GM19372 (cell line): Measurements from ENCODE around the gene TMEM273.

Experiments used
- ATAC-seq: cut with Tn5 transposase; IDR thresholded peaks from one replicate; pipeline ENCODE4 v1.9.1; 2021; ENCODE audit warnings: mild to moderate bottlenecking, low read depth, moderate library complexity; ENCODE audit not compliant: unreplicated experiment

TMEM273 gene

DNA sequence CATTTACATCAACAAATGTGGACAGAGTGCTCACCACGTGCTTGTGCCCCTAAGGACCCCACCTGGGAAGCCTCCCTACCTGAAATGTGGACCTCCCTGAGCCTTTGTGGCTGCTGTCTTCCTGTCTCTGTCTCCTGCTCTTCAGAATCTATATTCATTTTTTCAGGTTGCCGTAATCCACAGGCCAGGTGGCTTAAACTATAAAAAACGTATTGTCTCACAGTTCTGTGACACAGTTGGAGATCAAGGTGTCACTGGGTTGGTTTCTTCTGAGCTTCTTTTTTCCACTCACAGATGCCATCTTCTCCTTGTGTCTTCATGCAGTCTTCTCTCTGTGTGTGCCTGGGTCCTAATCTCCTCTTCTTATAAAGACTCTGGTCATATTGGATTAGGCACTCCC, 67.3 kb downstream of the TMEM273 start:
- ATAC-seq, result no peak

DNA sequence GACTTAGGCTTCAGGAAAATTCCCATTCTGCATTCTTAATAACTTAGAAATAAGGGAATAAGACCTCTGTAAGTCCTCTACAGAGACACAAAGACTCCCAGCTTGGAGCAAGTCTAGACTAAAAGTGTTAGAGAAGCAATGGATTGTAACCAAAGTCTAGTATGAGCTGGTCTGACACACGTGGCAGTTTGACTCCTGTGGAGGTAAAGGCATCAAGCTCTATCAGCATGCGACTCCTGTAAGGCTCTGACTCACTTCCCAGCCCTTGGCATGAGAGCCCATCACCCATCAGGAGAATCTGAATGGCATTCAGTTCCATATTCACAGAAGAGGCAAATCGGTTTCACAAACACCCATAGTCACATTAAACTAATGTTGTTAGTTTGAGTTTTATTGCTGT, 68.4 kb downstream of the TMEM273 start:
- ATAC-seq, result no peak

DNA sequence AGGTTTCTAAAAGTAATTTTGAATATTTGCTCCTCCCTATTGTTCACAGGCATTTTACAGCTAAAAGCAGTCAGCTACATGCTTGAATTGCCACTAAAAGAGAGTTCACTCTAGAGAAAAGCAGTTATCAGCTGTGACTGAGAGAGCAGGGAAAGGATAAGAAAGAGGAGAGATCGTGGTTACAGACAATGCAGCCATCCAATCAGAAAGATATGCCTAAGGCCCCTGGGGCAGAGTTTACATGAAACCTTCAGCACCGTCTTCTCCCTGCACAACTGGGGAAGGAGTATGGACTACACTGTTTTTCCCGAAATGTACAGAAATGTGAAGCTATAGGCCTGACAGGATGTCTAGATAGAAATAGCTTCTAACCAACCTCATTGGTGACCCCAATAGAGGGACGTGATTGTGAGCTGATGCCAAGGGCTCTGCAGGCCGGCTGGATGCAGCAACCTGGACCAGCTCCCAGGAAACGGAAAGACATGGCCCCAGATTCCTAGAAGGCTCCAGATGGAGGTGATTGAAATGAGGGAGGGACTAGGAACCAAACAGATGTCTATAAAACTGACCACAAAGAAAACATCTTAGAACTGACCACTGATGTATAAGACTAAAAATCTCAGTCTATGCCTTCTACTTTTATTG, 69.6 kb downstream of the TMEM273 start:
- ATAC-seq, result no peak

DNA sequence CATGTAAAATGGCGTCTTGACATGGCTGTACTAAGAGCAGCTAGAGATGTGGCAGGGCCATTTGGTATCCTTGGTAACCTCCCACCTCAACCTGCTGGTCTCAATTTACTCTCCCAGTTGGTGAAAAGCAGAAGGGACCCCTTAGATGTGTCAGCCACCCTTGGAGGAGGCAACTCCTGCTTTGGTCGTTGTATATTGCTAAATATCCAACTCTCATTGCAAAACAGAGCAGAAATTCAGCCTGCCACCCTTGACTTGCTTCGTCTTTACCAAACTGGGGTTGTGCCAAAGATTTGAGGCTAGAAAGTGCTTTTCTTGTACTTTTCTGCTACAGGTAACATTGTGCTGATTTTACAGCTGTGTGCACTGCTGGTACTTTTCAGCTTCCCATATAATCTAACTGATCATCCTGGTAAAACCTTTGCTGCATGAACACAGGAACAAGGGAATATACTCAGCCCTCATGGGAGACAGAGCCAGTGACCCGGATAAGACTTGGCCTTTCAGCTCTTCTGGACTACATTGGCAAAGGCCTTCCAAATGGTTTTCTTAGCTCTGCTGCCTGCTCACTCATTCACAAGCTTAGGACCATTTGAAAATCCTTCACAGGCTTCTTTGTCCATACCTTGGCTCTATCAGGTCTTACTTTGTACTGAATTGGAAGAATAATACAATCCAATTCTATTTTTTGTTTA, 70.7 kb downstream of the TMEM273 start:
- ATAC-seq, result no peak

- ATAC-seq, result no peak
These were observed 71.4 kb downstream of the TMEM273 start for GRCh38 chr10:49116509-49117375.

GRCh38 chr10:49115796-49116508, 72.2 kb downstream of the TMEM273 start:
- no peak for ATAC-seq

- no peak for ATAC-seq
These were observed 73.0 kb downstream of the TMEM273 start, which contains the start of gene VSTM4 for GRCh38 chr10:49115015-49115795. Gene VSTM4, minus strand, starts transcription at chr10:49115522. Its CDS starts 37 bp downstream, at chr10:49115485.

GRCh38 chr10:49114718-49115014, 73.5 kb downstream of the TMEM273 start:
- no peak for ATAC-seq

DNA sequence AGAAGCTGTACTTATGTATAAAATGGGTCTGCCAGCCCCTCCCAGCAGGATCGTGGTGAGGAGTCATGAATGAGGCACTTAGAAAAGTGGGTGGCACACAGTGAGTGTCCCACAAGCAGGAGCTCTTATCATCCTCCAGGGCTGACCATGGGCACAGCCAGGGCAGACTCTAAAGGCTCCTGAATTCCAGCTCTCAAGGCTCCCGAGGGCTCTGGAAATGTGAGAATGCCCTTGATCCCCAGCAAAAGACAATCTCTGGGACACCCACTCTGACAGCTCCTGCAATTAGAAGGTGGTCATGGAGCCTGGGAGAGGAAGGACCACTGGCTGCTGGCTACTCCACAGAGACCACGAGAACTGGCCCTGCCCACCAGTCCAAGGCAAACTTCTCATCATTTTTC, 74.5 kb downstream of the TMEM273 start:
- no peak for ATAC-seq

DNA sequence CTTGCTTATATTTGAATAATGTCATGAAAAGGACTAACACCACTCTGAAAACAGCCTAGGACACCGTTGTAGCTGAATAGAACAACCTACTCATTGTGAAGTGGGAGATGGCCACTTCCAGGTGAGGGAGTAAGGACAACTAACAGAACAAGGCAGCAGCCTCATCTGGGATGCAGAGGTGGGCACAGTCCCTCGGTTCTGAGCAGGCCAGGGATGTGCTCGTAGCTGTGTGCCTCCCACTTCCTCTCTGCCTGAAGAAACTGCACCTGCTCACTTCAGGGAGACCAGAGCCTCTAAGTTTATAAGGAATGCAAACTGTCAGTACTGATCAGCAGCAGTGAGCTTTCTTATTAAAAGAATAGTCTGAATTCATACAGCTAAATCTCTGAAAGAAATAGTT, 75.3 kb downstream of the TMEM273 start:
- no peak for ATAC-seq

- ATAC-seq, result no peak
These were observed 76.1 kb downstream of the TMEM273 start for GRCh38 chr10:49112098-49112497.

DNA sequence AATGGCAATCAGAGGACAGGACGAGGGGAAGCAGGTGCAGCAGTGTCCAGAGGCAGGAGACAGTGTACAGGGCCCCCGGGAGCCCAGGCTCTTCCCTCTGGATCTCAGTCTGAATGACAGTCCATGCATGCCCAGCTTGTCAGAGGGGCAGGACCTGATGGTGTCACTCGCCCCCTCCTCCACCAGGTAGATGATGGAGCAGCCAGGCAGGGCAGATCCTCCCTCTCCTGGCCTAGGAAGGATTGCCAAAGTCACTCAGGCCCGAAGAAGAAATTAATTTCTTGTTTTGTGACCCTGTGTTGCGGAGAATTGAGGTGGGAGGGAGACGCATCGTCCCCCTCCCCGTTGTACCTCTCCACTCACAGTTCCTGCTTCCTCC, 76.9 kb downstream of the TMEM273 start:
- no peak for ATAC-seq

DNA sequence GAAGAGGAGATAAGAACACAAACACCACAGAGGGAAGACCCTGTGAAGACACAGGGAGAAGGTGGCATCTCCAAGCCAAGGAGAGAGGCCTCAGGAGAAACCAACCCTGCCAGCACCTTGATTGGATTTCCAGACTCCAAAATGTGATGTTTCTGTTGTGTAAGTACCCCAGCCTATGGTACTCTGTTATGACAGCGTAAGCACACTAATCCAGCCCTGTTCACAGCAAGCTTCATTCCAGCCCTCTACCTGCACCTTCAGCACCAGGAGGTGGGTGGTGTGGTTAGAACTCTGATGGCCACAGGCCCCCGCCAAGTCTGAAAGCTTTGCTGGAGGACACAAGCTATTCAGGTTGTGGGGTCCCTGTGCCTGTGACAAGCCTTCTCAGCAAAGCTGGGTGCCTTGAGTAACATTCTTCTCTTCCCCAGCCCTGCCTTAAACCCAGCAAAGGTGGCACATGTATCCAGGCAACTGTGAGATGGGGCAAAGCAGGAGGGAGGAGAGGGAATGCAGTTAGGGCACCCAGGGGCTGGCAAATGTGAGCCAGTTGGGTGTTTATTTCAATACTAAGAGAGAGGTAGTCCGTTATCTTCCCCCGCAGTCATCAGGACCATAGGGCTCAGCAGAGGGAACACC, 77.4 kb downstream of the TMEM273 start:
- no peak for ATAC-seq

- no peak for ATAC-seq
These were observed 78.4 kb downstream of the TMEM273 start for GRCh38 chr10:49109669-49110340.

DNA sequence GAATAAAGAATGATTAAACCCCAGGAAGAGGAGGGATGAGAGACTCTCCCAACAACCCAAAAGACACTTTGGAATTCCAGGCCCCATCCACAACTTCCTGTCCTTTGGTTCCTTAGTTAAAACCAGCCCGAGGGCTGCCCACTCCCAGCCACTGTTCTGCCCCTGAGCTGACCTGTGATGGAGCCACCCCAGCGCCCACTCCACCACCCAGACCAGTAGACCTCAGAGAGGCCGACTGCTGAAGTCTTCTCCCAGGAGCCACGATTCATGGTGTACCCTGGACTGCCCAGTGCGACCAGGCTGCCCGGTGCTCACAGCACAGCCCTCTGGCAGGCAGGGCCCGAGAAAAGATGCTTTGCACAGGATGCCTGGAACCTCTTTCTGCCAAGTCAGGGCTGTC, 79.5 kb downstream of the TMEM273 start:
- no peak for ATAC-seq

DNA sequence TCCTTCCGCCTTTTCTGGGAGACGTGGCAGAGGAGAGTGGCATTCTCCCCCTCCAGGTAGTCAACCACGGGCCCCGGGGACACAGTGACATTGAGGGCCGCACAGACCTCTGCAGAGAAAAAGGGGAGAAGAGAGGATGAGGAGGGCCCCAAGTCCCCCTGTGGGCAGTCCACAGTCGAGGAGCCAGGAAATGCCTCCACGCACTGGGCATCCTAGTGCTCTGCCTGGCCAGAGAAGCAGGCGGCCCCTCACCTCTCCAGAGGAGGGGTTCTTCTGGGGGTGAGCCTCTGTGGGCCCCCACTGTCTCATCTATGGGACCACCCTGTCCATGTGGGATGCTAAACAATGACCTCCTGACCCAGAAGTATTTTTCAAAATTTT, 80.3 kb downstream of the TMEM273 start:
- ATAC-seq, result no peak

DNA sequence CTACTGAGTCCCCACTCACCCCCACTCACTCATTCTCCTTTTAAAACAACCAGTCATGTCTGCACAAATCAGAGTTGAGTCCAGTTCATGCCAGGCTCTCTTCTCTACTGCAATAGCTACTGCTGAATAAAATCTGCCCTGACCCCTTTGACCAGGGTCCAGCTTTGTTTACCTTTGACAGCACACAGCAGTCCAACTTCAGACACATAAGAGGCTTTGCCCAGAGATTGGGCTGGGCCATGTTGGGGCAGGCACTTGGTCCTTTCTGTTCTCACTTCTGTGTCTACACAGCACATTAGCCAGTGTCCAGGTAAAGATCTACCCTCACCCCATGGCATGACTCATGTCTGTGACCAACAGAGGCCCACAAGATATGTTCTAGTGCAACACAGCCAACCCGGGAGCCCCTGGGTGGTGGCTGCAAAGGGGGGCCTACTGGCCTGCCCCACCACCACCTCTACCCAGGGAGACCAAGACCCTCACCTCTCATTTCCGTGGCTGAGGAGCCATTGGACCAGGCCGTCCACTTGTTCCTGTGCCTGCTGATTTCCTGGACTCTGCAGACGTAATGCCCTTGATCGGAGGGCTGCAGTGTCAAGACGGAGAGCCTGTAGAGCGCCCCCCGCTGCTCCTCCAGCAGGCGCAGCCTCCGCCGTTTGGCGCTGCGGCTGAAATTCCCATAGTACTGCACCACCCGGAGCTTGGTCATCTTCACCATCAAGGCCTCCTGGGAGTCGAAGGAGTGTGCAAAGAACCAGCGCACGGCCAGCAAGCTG, 80.9 kb downstream of the TMEM273 start:
- ATAC-seq, result no peak

DNA sequence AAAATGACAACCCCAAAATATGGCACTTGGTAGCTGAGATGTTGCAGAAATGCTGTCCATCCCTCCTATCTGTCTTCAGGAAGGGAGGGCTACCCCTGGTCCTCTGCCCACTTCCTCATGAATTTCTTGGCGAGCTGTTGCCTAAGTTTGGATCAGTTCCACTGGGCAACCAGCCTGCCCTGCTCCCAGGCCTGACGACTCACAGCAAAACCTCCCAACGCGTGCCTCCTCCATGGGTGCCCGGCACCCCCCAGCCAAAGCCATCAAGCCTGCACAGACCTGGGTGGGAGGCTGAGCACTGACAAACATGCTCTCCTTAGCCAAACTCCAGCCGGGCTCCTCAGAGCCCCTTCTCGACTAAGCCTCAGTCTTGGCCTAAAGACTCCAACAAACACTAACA, 81.7 kb downstream of the TMEM273 start:
- no peak for ATAC-seq
